Right forelimb (tissue), 1 donor: ENCODE results near the gene LRRC4.

Experiments used
- DNase-seq: peaks from one replicate; pipeline ENCODE4 v3.0.0-alpha.2; 2018

LRRC4 gene

GRCh38 chr7:128059143-128059988 is 28.1 kb upstream of the LRRC4 start:
- DNase-seq, result no peak

- no peak for DNase-seq
These were observed 26.7 kb upstream of the LRRC4 start for GRCh38 chr7:128057909-128058308.

DNA sequence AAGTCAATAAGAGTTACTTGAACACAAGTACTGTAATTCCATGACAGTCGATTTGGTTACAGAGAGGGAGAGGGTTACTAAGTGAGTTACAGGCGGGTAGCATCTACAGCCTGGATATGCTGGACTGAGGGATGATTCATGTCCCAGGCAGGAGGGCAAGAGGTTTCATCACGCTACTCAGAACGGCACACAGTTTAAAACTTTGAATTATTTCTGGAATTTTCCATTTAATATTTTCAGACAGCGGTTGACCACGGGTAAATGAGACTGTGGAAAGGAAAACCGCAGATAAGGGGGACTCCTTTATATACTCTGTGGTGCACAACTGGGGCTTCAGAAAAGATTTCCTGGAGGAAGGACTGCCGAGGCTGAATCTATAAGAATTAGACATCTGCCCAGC is 25.7 kb upstream of the LRRC4 start:
- DNase-seq, result no peak

- DNase-seq, result no peak
These were observed 24.4 kb upstream of the LRRC4 start for GRCh38 chr7:128055637-128056036.

- DNase-seq, result no peak
These were observed 23.3 kb upstream of the LRRC4 start for GRCh38 chr7:128054511-128054910.

- DNase-seq, result no peak
These were observed 22.8 kb upstream of the LRRC4 start for GRCh38 chr7:128053991-128054390.

DNA sequence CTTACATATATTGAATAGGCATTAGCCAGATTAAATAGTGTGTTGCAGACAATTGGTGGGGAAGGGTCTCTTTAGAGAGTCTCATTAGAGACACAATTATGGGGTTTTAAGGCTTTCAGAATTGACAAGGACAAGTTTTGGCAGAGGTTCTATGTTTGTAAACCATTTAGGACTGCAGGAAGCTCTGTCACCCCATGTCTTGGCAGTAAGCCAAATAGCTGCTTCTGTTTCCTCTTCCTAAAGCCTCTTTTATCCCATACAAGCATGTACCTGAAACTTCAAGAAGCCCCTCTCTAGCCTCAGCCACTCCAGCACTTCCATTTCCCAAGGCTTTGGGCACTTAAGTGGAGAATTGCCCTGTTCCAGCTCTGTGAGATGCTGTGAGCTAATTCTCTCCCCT is 21.8 kb upstream of the LRRC4 start:
- DNase-seq, result peak; percentile 32

GRCh38 chr7:128052404-128052803 is 21.2 kb upstream of the LRRC4 start:
- peak; percentile 23 for DNase-seq

DNA sequence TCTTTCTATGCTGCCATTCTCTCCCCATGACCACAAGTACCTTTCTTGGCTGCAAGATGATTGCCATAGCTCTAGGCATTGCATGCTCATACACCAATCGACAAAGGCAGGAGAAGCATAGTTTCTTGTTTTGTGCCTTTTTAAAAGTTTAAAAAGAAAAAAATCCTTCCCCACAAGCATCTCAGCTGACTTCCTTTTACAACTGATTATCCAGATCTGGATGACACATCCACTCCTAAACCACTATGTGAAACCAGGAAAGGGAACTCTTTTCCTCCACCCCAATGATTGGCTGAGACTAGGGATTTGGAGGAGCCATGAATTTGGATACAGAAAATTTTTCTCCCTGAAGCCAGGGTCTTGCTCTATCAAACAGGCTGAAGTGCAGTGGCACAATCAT is 14.5 kb upstream of the LRRC4 start:
- DNase-seq, result peak; percentile 31

GRCh38 chr7:128045158-128045557 is 13.9 kb upstream of the LRRC4 start:
- no peak for DNase-seq

GRCh38 chr7:128044064-128044463 is 12.8 kb upstream of the LRRC4 start:
- DNase-seq, result peak; percentile 26

DNA sequence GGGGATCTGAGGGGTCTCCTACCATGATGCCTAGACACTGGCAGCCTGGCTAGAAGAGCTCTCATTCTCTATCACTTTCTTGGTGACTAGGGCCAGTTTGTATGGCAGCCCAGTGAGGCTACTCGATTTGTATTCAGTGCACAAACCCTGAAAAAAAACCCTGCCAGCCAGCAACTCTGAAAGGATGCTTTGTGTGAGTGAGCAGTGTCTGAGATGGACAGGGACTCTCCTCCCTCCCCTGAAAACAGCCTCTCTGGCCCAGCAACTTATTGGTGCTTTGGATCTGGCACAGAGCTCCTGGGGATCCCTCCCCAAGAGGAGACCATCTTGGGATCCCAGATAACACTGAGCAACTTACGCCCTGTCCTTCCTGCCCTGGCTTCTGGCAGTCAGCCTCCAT is 10.8 kb upstream of the LRRC4 start:
- no peak for DNase-seq

DNA sequence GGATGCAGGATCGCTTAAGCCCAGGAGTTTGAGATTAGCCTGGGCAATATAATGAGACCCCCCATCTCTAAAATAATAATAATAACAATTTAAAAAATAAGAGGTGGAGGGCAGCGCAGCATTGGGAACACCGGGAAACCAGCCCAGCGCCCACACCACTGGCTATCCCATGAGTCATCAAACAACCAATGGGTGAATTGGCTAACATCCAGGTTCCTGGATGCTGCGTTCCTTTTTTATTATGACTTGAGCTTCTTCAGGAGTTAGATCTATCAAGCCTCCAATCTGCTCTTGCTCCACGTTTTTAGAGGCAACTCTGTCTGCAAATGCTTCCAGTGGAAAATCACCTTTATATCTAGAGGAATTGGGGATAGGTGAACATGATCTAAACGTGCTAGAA is 10.0 kb upstream of the LRRC4 start:
- no peak for DNase-seq

GRCh38 chr7:128040205-128040604 is 9.0 kb upstream of the LRRC4 start:
- no peak for DNase-seq

- no peak for DNase-seq
These were observed 8.3 kb upstream of the LRRC4 start for GRCh38 chr7:128039544-128039953.

DNA sequence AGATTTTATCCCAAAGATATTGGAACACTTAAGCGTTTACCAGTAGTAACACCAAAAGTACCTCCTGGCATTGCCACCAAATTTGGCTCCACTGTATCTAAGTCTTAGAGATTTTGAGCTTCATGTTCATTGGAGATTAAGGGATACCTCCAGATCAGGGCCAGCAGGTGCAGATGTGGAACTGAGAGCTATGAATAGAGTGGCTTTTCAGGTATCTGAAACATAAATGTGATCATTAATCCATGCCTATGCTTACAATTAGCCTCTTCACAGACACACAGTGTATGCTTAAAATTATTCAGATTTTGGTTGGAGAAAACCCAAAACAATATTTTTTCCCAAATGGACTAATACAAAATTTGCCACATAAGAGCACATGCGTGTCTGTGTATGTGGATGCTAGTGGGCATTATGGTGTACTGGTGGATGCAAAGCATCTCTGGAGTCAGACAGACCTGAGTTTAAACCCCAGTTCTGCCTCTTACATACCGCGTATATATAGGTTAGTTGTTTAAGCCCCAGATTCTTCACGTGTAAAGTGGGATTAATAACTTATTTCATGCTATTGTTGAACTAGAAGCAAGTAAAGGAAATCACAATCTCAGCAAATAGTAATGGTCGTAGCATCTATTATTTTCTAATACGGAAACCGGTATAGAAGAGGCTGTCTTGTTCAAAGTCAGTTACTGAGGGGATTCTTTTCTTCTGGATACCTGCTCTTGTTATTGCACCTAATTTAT is 6.8 kb upstream of the LRRC4 start:
- DNase-seq, result no peak

GRCh38 chr7:128037081-128037480 is 5.8 kb upstream of the LRRC4 start:
- no peak for DNase-seq

GRCh38 chr7:128036226-128036940 is 5.1 kb upstream of the LRRC4 start:
- no peak for DNase-seq

- DNase-seq, result no peak
These were observed 4.5 kb upstream of the LRRC4 start for GRCh38 chr7:128035712-128036111.

DNA sequence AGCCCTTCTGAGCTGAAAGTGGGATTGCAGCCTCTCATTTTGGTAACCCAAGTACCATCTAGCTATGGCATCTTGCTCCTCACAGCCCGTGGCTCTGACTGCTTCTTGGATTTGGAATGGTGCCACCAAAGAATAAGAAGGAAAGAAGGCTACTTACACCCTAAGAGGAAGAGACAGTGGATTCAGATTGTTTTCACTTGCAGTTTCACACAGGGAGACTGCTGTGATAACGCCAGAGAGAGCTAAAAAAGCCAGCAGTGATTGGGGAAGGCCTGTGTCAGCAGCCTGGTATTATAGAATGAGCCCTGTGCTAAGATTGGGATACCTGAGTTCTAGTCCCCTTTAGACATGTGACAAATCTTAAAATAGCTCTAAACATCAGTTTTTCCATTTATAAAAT is 3.6 kb upstream of the LRRC4 start:
- DNase-seq, result no peak

- no peak for DNase-seq
These were observed 2.0 kb upstream of the LRRC4 start for GRCh38 chr7:128033246-128033645.

- DNase-seq, result no peak
These were observed 1.5 kb upstream of the LRRC4 start for GRCh38 chr7:128032605-128033235.
